Neural cell (in vitro differentiated cells): ENCODE results near the gene NGEF.

Experiments
- EZH2 ChIP-seq: fragments of 200-600, 300-800 bp; shearing (Covaris generic), sonication (generic); IDR thresholded peaks from 2 replicates; pipeline ENCODE4 v1.6.1; 2014; ENCODE audit warnings: antibody characterized with exemption, low read length, borderline replicate concordance, mild to moderate bottlenecking; ENCODE audit not compliant: insufficient read depth, poor library complexity, severe bottlenecking
- POLR2AphosphoS5 ChIP-seq: IDR thresholded peaks from 2 replicates; pipeline ENCODE4 v1.6.1; 2012
- RAD21 ChIP-seq: fragments of 450-650 bp; conservative IDR thresholded peaks from 2 replicates; pipeline ENCODE4 v1.6.1; 2014; ENCODE audit warnings: antibody characterized with exemption, mild to moderate bottlenecking, moderate library complexity
- SMC3 ChIP-seq: fragments of 450-650 bp; conservative IDR thresholded peaks from 2 replicates; pipeline ENCODE4 v1.6.1; 2014; ENCODE audit warnings: antibody characterized with exemption, mild to moderate bottlenecking, moderate library complexity; ENCODE audit not compliant: poor library complexity
- TF ChIP-seq, protein P1 (sequence below): IDR thresholded peaks from 2 replicates; pipeline ENCODE4 v1.6.1; 2012; ENCODE audit warnings: borderline replicate concordance
- TF ChIP-seq, protein P2 (sequence below): fragments of 450-650 bp; IDR thresholded peaks from 2 replicates; pipeline ENCODE4 v1.5.1; 2014; ENCODE audit warnings: antibody characterized with exemption, mild to moderate bottlenecking, moderate library complexity; ENCODE audit not compliant: poor library complexity, severe bottlenecking

GRCh38 chr2:232885264-232885961 is 127.6 kb downstream of the NGEF start:
- TF ChIP-seq, protein P1, sequence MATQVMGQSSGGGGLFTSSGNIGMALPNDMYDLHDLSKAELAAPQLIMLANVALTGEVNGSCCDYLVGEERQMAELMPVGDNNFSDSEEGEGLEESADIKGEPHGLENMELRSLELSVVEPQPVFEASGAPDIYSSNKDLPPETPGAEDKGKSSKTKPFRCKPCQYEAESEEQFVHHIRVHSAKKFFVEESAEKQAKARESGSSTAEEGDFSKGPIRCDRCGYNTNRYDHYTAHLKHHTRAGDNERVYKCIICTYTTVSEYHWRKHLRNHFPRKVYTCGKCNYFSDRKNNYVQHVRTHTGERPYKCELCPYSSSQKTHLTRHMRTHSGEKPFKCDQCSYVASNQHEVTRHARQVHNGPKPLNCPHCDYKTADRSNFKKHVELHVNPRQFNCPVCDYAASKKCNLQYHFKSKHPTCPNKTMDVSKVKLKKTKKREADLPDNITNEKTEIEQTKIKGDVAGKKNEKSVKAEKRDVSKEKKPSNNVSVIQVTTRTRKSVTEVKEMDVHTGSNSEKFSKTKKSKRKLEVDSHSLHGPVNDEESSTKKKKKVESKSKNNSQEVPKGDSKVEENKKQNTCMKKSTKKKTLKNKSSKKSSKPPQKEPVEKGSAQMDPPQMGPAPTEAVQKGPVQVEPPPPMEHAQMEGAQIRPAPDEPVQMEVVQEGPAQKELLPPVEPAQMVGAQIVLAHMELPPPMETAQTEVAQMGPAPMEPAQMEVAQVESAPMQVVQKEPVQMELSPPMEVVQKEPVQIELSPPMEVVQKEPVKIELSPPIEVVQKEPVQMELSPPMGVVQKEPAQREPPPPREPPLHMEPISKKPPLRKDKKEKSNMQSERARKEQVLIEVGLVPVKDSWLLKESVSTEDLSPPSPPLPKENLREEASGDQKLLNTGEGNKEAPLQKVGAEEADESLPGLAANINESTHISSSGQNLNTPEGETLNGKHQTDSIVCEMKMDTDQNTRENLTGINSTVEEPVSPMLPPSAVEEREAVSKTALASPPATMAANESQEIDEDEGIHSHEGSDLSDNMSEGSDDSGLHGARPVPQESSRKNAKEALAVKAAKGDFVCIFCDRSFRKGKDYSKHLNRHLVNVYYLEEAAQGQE, result no peak
- TF ChIP-seq EZH2 (no peak), POLR2AphosphoS5 (no peak), SMC3 (no peak), RAD21 (no peak)
- TF ChIP-seq, protein P2, sequence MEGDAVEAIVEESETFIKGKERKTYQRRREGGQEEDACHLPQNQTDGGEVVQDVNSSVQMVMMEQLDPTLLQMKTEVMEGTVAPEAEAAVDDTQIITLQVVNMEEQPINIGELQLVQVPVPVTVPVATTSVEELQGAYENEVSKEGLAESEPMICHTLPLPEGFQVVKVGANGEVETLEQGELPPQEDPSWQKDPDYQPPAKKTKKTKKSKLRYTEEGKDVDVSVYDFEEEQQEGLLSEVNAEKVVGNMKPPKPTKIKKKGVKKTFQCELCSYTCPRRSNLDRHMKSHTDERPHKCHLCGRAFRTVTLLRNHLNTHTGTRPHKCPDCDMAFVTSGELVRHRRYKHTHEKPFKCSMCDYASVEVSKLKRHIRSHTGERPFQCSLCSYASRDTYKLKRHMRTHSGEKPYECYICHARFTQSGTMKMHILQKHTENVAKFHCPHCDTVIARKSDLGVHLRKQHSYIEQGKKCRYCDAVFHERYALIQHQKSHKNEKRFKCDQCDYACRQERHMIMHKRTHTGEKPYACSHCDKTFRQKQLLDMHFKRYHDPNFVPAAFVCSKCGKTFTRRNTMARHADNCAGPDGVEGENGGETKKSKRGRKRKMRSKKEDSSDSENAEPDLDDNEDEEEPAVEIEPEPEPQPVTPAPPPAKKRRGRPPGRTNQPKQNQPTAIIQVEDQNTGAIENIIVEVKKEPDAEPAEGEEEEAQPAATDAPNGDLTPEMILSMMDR, result no peak
